HG03045 (cell line): ENCODE measurements around the gene HNRNPF.
"Not testable (repeated sequence)": the region's sequence is repeated elsewhere in the genome, so short reads cannot be mapped to it uniquely, and the experiment has no call there.

Source experiments
- ATAC-seq: cut with Tn5 transposase; IDR thresholded peaks from one replicate; pipeline ENCODE4 v1.9.1; 2021; ENCODE audit warnings: mild to moderate bottlenecking, moderate library complexity; ENCODE audit not compliant: unreplicated experiment

Gene HNRNPF

DNA sequence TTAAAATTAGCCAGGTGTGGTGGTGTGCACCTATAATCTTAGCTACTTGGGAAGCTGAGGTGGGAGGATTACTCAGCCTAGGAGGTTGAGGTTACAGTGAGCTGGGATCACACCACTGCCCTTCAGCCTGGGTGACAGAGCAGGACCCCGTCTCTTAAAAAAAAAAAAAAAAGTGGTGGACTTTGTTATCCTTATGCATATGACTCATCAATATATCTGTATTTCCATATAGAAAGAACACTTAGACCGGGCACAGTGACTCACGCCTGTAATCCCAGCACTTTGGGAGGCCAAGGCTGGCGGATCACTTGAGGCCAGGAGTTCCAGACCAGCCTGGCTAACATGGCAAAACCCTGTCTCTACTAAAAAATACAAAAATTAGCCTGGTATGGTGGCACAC, 13.0 kb upstream of the HNRNPF start:
- not testable (repeated sequence) for ATAC-seq

GRCh38 chr10:43421519-43421918, 12.5 kb upstream of the HNRNPF start:
- ATAC-seq = no peak

DNA sequence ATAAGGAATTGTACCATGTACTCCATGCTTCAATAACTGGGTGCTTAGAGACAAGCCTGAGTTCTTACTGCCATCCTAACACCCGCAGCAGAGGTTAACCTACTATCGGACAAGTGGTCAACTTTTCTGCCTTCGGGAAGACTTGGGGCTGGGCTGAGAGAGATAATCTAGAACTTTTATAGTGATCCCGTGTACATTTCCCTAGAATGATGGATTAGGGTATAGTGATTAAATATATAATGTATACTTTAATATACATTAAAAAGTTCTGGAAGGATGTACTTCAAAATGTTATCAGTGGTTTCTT, 12.2 kb upstream of the HNRNPF start:
- no peak for ATAC-seq

GRCh38 chr10:43420369-43421200, 11.6 kb upstream of the HNRNPF start:
- peak; percentile 89 for ATAC-seq

GRCh38 chr10:43419997-43420368, 11.0 kb upstream of the HNRNPF start:
- no peak for ATAC-seq

GRCh38 chr10:43417950-43418768, 9.2 kb upstream of the HNRNPF start:
- no peak for ATAC-seq

- ATAC-seq = no peak
Measured at GRCh38 chr10:43415544-43415943, 6.6 kb upstream of the HNRNPF start.

- ATAC-seq = no peak
Measured at GRCh38 chr10:43411536-43411935, 2.5 kb upstream of the HNRNPF start.

DNA sequence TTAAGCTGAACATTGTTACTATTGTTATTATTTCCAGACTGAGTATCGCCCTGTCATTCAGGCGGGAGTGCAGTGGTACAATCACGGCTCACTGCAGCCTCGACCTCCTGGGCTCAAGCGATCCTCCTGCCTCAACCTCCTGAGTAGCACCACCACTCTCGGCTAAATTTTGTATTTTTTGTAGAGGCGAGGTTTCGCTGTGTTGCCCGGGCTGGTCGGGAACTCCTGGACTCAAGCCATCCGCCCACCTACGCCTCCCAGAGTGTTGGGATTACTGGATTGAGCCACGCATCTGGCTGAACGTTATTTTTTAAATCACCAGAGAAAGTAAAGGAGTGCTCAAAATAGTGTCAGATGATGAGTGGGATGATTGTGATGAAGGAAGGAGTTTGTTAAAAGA, 1.4 kb upstream of the HNRNPF start:
- no peak for ATAC-seq

- no peak for ATAC-seq
Measured at GRCh38 chr10:43409385-43410109, 561 bp upstream of the HNRNPF start.

DNA sequence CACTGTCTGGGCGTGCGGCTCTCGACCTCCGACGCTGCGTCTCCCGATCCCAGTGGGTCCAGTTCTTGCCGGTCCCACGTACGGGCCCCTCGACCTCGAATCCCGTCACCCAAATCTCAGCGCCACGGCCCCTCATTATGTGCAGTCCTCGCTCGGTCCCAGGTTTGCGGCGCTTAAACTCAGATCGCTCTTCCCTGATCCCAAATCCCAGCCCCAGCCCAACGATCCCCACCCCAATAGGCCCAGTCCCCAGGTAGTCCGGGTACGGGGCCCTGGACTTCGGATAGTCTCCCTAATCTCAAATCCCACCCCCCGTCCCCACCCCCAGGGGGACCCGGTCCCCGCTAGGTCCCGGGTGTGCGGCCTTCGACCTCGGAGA, 666 bp downstream of the HNRNPF start:
- ATAC-seq = no peak

DNA sequence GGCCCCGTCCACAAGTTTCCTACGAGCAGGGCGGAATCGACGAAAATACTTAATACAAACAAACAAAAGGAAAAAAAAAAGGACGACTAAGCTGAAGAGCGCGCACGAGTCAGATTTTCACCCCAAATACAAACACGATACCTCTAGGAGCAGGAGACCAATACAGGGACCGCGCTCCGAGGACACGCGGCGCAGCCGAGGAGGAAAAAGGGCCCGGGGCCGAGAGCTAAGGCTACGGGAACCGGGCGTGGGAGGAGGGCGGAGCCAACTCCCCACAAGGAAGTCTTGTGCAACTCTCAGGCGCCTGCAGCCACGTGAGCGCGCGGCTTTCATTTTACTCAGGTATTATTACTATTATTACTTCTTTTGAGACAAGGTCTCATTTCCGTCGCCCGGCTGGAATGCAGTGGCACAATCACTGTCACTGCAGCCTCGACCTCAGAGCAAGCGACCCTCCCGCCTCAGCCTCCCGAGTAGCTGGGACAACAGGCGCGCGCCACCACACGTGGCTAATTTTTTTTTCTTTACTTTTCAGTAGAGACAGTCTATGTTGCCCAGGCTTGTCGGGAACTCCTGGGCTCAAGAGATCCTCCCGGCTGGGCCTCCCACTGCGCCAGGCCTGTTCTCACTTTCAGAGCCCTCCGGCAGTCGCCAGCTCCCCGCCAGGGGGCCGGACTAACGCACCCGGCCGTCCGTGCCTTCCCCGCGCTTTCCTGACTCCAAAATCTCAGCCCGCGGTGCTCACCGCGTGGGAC, 1.2 kb downstream of the HNRNPF start:
- ATAC-seq = peak; percentile 48

DNA sequence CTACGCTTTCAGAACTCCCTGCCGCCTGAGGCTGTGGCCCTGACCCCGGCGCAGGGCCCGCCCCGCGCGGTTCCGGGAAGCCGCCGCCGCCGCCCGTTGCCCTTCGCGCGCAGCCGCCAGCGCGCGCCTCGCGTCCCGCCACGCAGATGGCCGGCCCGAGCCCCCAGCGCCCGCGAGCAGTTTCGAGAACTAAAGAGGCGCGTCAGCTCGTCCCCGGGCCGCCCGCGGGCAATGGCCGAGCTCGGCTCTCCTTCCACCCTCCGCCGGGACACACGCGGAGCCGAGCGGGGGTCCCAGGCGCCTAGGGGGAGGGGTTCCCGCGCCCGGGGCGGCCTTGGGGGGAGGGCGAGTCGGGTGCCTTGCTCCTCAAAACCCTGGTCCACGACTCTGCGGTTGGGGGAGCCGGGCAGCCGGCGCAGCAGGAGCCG, 1.8 kb downstream of the HNRNPF start:
- ATAC-seq = peak; percentile 21

GRCh38 chr10:43404704-43405084, 4.3 kb downstream of the HNRNPF start:
- no peak for ATAC-seq

GRCh38 chr10:43403911-43404703, 4.9 kb downstream of the HNRNPF start:
- ATAC-seq = no peak

- ATAC-seq = no peak
Measured at GRCh38 chr10:43402880-43403452, 6.0 kb downstream of the HNRNPF start.

DNA sequence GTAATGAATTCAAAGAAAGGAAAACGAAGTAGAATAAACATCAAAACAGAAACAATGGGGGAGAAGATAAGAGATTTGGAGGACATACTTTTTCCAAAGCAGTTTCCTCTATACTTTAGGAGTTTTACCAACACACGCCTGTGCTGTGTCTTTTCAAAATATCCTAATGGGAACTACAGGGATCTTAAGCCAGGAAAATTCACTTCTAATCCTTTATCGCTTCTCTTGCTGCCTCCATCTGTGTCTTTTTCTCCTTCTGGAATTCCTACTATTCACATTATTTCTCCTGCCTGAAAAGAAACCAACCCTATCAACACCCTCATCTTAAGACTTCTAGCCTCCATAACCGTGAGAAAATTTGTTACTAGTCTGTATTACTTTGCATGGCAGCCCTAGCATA, 6.8 kb downstream of the HNRNPF start:
- ATAC-seq = no peak

GRCh38 chr10:43401627-43402026, 7.4 kb downstream of the HNRNPF start:
- no peak for ATAC-seq

GRCh38 chr10:43399320-43400310, 9.4 kb downstream of the HNRNPF start:
- no peak for ATAC-seq
